NCI-H345 (cell line): ENCODE data around the gene ACE.

Experiments used
- DNase-seq: peaks from one replicate; lab custom pipeline; 2025; lab: John Stamatoyannopoulos, UW

Gene ACE

GRCh38 chr17:63516910-63517824, 40.3 kb downstream of the ACE start:
- no peak for DNase-seq

- peak; percentile 71 for DNase-seq
Observed at GRCh38 chr17:63517825-63518534, 41.1 kb downstream of the ACE start.

GRCh38 chr17:63519116-63519881, 42.4 kb downstream of the ACE start:
- no peak for DNase-seq

GRCh38 chr17:63519972-63520882, 43.4 kb downstream of the ACE start:
- peak; percentile 98 for DNase-seq

GRCh38 chr17:63523253-63523855, 46.5 kb downstream of the ACE start, which contains the start of gene KCNH6:
KCNH6 (plus strand) TSS chr17:63523358; CDS start chr17:63523414, 56 bp downstream.
- DNase-seq: no peak

- DNase-seq: no peak
Observed at GRCh38 chr17:63524051-63524450, 47.2 kb downstream of the ACE start.

GRCh38 chr17:63525190-63525946, 48.5 kb downstream of the ACE start:
- no peak for DNase-seq

- no peak for DNase-seq
Observed at GRCh38 chr17:63526861-63527260, 50.0 kb downstream of the ACE start.

GRCh38 chr17:63528183-63528582, 51.3 kb downstream of the ACE start:
- no peak for DNase-seq

GRCh38 chr17:63529711-63530556, 53.1 kb downstream of the ACE start:
- DNase-seq: no peak

- no peak for DNase-seq
Observed at GRCh38 chr17:63530557-63531021, 53.7 kb downstream of the ACE start.

GRCh38 chr17:63531022-63531965, 54.4 kb downstream of the ACE start:
- no peak for DNase-seq

GRCh38 chr17:63533433-63534077, 56.7 kb downstream of the ACE start:
- DNase-seq: no peak

- DNase-seq: no peak
Observed at GRCh38 chr17:63534078-63534570, 57.3 kb downstream of the ACE start.

- no peak for DNase-seq
Observed at GRCh38 chr17:63534816-63535455, 58.1 kb downstream of the ACE start.

GRCh38 chr17:63535640-63536039, 58.8 kb downstream of the ACE start:
- no peak for DNase-seq

GRCh38 chr17:63537001-63537400, 60.1 kb downstream of the ACE start:
- no peak for DNase-seq
